Measurements from ENCODE around the gene LCE1D. TPM values are rescaled to one million over a fixed set of nuclear protein-coding genes. Genes with fewer than 3 reads are reported as not detected.

The LCE1D gene
- total RNA-seq, 1 donor from 2014 or later = not detected

DNA sequence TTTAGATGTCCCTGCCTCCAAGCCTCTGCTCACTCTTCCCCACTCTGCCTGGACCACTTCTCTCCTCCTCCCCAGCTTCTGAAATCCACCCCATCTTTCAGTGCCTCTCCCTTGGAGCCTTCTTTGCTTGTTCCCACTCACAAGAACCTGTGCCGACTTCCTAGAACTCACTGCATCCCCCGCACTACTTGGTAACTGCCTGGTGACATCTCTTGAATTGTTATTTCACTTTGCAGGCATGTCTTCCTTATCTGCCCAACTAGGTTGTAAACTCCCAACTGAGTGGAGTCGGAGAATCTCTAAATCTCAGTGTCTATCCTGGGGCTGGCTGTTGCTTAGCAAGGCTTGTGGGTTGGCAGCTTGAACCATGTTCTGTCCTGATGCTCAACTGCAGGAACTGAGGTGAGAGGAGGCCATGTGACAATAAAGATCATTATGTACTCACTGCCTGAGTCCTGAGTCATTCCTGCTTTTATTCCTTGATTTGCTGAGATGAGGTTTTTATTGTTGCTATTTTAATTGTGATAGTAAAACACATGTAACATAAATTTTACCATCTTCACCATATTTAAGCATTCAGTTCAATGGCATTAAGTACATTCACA, 34.8 kb upstream of the LCE1D start:
- Histone ChIP-seq H3K4me2 (no peak overlapping the region), H3K9ac (no peak overlapping the region), H3K27me3 (no peaks in the 10 kb centered on the region), H3K4me3 (no peak overlapping the region), H2AFZ (replicated peaks) (no peak overlapping the region), H3F3A (ENCODE audit: low read depth) (no peaks in the 10 kb centered on the region), H4K20me1 (ENCODE audit: low read depth) (no peaks in the 10 kb centered on the region), H3K4me1 (no peaks in the 10 kb centered on the region), H3K9me3 (ENCODE audit: low read depth) (peaks cover 15% of the 10 kb centered on the region), H3K27ac (no peak overlapping the region), H3K36me3 (no peaks in the 10 kb centered on the region), H3K79me2 (ENCODE audit: low read depth) (no peaks in the 10 kb centered on the region)
- Mint-ChIP-seq H3K9me3 (peaks cover 49% of the 10 kb centered on the region), H3K36me3 (no peaks in the 10 kb centered on the region), H3K27me3 (ENCODE audit: insufficient read depth, low read depth) (peaks cover 7% of the 10 kb centered on the region), H3K4me3 (no peak overlapping the region), H3K4me1 (no peaks in the 10 kb centered on the region), H3K27ac (no peak overlapping the region)
- TF ChIP-seq CTCF (IDR thresholded peaks at IDR 0.05) = no peak
- no peak for TF ChIP-seq EZH2 (IDR thresholded peaks at IDR 0.05)
- TF ChIP-seq EZH2phosphoT487 (IDR thresholded peaks at IDR 0.05) = no peak
- no peak for DNase-seq (ENCODE audit: low spot score)

- H3K4me3 ChIP-seq = no peak overlapping the region
- H3K9ac ChIP-seq = no peak overlapping the region
- H3K36me3 ChIP-seq = no peaks in the 10 kb centered on the region
- H3K4me2 ChIP-seq = no peak overlapping the region
- TF ChIP-seq EZH2 (IDR thresholded peaks at IDR 0.05) = no peak
- no peak for TF ChIP-seq CTCF (IDR thresholded peaks at IDR 0.05)
- TF ChIP-seq EZH2phosphoT487 (IDR thresholded peaks at IDR 0.05) = no peak
- no peaks in the 10 kb centered on the region for H3K4me1 ChIP-seq
- Mint-ChIP-seq H3K27ac (no peak overlapping the region), H3K4me1 (no peaks in the 10 kb centered on the region), H3K9me3 (peaks cover 21% of the 10 kb centered on the region), H3K27me3 (ENCODE audit: insufficient read depth, low read depth) (peaks cover 5% of the 10 kb centered on the region), H3K4me3 (no peak overlapping the region), H3K36me3 (no peaks in the 10 kb centered on the region)
- no peaks in the 10 kb centered on the region for H4K20me1 ChIP-seq (ENCODE audit: low read depth)
- no peak overlapping the region for H2AFZ ChIP-seq (replicated peaks)
- no peaks in the 10 kb centered on the region for H3F3A ChIP-seq (ENCODE audit: low read depth)
- DNase-seq (ENCODE audit: low spot score) = no peak
- no peaks in the 10 kb centered on the region for H3K79me2 ChIP-seq (ENCODE audit: low read depth)
- H3K27me3 ChIP-seq = no peaks in the 10 kb centered on the region
- no peak overlapping the region for H3K27ac ChIP-seq
- H3K9me3 ChIP-seq (ENCODE audit: low read depth) = peaks cover 32% of the 10 kb centered on the region
Measured at GRCh38 chr1:152768847-152769533, 27.5 kb upstream of the LCE1D start.

DNA sequence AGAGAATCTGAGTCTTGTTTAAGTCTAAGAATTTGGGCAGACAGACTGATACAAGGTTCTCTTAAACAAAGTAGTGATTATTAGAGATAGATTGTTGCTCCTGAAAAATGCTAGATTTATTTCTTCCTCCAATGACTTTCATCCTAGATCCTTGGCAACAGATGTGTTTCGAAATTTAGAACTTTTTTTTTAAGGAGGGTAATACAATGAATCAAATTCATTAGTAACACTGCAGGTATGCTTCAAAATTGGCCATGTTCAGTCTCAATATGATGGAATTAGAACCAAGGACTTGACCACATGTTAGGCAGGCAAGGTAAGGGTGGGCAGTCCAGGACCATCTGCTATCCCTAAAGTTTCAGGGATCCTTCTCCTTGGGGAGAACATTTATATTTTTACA, 26.1 kb upstream of the LCE1D start:
- Histone ChIP-seq H2AFZ (replicated peaks) (no peak overlapping the region), H3K9me3 (ENCODE audit: low read depth) (peaks cover 41% of the 10 kb centered on the region)
- H3K4me3 Mint-ChIP-seq = no peak overlapping the region

More for the DNA sequence above, 26.1 kb upstream of the LCE1D start:
- no peak overlapping the region for H3K9ac ChIP-seq
- no peak overlapping the region for H3K4me3 ChIP-seq
- no peaks in the 10 kb centered on the region for H3K27me3 ChIP-seq
- Mint-ChIP-seq H3K4me1 (no peaks in the 10 kb centered on the region), H3K36me3 (no peaks in the 10 kb centered on the region), H3K27me3 (ENCODE audit: insufficient read depth, low read depth) (peaks cover 5% of the 10 kb centered on the region), H3K27ac (no peak overlapping the region), H3K9me3 (peaks cover 19% of the 10 kb centered on the region)
- H3K27ac ChIP-seq = no peak overlapping the region
- no peak overlapping the region for H3K4me2 ChIP-seq
- no peaks in the 10 kb centered on the region for H3K79me2 ChIP-seq (ENCODE audit: low read depth)
- TF ChIP-seq CTCF (IDR thresholded peaks at IDR 0.05) (no peak), EZH2phosphoT487 (IDR thresholded peaks at IDR 0.05) (no peak), EZH2 (IDR thresholded peaks at IDR 0.05) (no peak)
- H4K20me1 ChIP-seq (ENCODE audit: low read depth) = no peaks in the 10 kb centered on the region
- H3F3A ChIP-seq (ENCODE audit: low read depth) = no peaks in the 10 kb centered on the region
- no peaks in the 10 kb centered on the region for H3K4me1 ChIP-seq
- no peaks in the 10 kb centered on the region for H3K36me3 ChIP-seq
- DNase-seq (ENCODE audit: low spot score) = no peak

Measured in neural progenitor cell (in vitro differentiated cells).